ENCODE measurements around the gene CTBP2.
"Not testable (repeated sequence)": the region's sequence is repeated elsewhere in the genome, so short reads cannot be mapped to it uniquely, and the experiment has no call there.

Gene CTBP2

GRCh38 chr10:125060482-125060825, 99.9 kb downstream of the CTBP2 start:
- TF ChIP-seq CTCF (IDR thresholded peaks at IDR 0.05; ENCODE audit: control insufficient read depth, insufficient read depth, low read depth, low read length, missing control alignments): no peak
- no peak for DNase-seq (ENCODE audit: low read depth)
- H3K4me3 ChIP-seq (ENCODE audit: control insufficient read depth, low read depth, low read length): no peak overlapping the region

- TF ChIP-seq CTCF (IDR thresholded peaks at IDR 0.05; ENCODE audit: control insufficient read depth, insufficient read depth, low read depth, low read length, missing control alignments): no peak
Measured at GRCh38 chr10:125060026-125060425, 100.3 kb downstream of the CTBP2 start.

GRCh38 chr10:125059348-125059747, 101.0 kb downstream of the CTBP2 start:
- not testable (repeated sequence) for DNase-seq (ENCODE audit: low read depth); H3K4me3 ChIP-seq (ENCODE audit: control insufficient read depth, low read depth, low read length)

More at GRCh38 chr10:125060026-125060425, 100.3 kb downstream of the CTBP2 start:
- DNase-seq (ENCODE audit: low read depth): no peak
- H3K4me3 ChIP-seq (ENCODE audit: control insufficient read depth, low read depth, low read length): no peak overlapping the region

GRCh38 chr10:125057158-125058001, 103.0 kb downstream of the CTBP2 start:
- no peak overlapping the region for H3K4me3 ChIP-seq (ENCODE audit: control insufficient read depth, low read depth, low read length)
- no peak for TF ChIP-seq CTCF (IDR thresholded peaks at IDR 0.05; ENCODE audit: control insufficient read depth, insufficient read depth, low read depth, low read length, missing control alignments)
- DNase-seq (ENCODE audit: low read depth): peak; percentile 74

- no peak for TF ChIP-seq CTCF (IDR thresholded peaks at IDR 0.05; ENCODE audit: control insufficient read depth, insufficient read depth, low read depth, low read length, missing control alignments)
- DNase-seq (ENCODE audit: low read depth): no peak
- no peak overlapping the region for H3K4me3 ChIP-seq (ENCODE audit: control insufficient read depth, low read depth, low read length)
Measured at GRCh38 chr10:125056161-125057132, 103.9 kb downstream of the CTBP2 start.

- DNase-seq (ENCODE audit: low read depth): no peak
- no peak overlapping the region for H3K4me3 ChIP-seq (ENCODE audit: control insufficient read depth, low read depth, low read length)
- TF ChIP-seq CTCF (IDR thresholded peaks at IDR 0.05; ENCODE audit: control insufficient read depth, insufficient read depth, low read depth, low read length, missing control alignments): no peak
Measured at GRCh38 chr10:125055446-125055845, 104.9 kb downstream of the CTBP2 start.
